ENCODE results near the gene STK39. TPM values are rescaled to one million over a fixed set of nuclear protein-coding genes. Genes with fewer than 3 reads are reported as not detected.

The STK39 gene
- total and polyA plus RNA-seq, 2 donors from 2014 or later = 15.9 to 27.1 TPM

- no peaks in the 10 kb centered on the region for H3K27me3 ChIP-seq (ENCODE audit: control insufficient read depth, insufficient read depth, low read length)
- DNase-seq (no peak), FAIRE-seq (no peak)
- no peak overlapping the region for H3K9ac ChIP-seq (ENCODE audit: low read length in 3 of 3)
- H3K9me3 ChIP-seq (ENCODE audit: control insufficient read depth in 2 of 3, insufficient read depth in 1 of 3, low read length in 3 of 3) = no peaks in the 10 kb centered on the region
- intact Hi-C loops (cut with DNase I) = no loop called here
- TF ChIP-seq, protein P1, sequence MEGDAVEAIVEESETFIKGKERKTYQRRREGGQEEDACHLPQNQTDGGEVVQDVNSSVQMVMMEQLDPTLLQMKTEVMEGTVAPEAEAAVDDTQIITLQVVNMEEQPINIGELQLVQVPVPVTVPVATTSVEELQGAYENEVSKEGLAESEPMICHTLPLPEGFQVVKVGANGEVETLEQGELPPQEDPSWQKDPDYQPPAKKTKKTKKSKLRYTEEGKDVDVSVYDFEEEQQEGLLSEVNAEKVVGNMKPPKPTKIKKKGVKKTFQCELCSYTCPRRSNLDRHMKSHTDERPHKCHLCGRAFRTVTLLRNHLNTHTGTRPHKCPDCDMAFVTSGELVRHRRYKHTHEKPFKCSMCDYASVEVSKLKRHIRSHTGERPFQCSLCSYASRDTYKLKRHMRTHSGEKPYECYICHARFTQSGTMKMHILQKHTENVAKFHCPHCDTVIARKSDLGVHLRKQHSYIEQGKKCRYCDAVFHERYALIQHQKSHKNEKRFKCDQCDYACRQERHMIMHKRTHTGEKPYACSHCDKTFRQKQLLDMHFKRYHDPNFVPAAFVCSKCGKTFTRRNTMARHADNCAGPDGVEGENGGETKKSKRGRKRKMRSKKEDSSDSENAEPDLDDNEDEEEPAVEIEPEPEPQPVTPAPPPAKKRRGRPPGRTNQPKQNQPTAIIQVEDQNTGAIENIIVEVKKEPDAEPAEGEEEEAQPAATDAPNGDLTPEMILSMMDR (IDR thresholded peaks at IDR 0.05; ENCODE audit: borderline replicate concordance, extremely low read depth, insufficient read depth) = no peak
- H3K4me3 ChIP-seq (ENCODE audit: low read length in 3 of 3) = no peak overlapping the region
- H3K27ac ChIP-seq (ENCODE audit: low read depth in 2 of 2, low read length in 2 of 2) = no peak overlapping the region
- no peaks in the 10 kb centered on the region for H3K36me3 ChIP-seq (ENCODE audit: control insufficient read depth in 2 of 3, insufficient read depth in 3 of 3, low read length in 3 of 3)
- no peaks in the 10 kb centered on the region for H3K4me1 ChIP-seq (ENCODE audit: control insufficient read depth in 2 of 3, insufficient read depth in 2 of 3, low read depth in 1 of 3, low read length in 3 of 3)
These were observed 315.2 kb downstream of the STK39 start for GRCh38 chr2:167932123-167932693.

DNA sequence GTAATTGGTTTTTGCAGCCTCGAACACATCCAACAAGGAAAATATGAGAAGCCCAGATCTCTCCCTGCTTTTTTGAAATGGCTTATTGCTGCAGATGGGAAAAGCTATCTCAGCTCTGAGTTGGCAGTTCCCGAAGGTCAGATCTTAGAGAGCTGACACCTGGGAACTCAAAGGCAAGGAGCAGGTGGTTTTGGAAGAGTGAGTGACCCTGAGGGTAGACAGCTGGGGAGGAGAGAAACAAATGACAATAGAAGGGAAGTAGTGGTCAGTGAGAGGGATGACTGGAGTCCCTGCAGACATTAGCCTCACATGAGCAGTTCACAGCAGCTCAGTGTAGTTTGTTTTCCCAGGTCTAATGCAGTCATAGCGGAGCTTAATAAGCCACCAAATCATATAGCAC is 317.9 kb downstream of the STK39 start:
- no peak overlapping the region for H3K4me3 ChIP-seq (ENCODE audit: low read length in 3 of 3)
- DNase-seq (peak in 2 of 5 donors; percentile 16 to 26), FAIRE-seq (no peak)
- no peak overlapping the region for H3K27ac ChIP-seq (ENCODE audit: low read depth in 2 of 2, low read length in 2 of 2)
- TF ChIP-seq, protein P1 (IDR thresholded peaks at IDR 0.05; ENCODE audit: borderline replicate concordance, extremely low read depth, insufficient read depth) = no peak
- H3K4me1 ChIP-seq (ENCODE audit: control insufficient read depth in 2 of 3, insufficient read depth in 2 of 3, low read depth in 1 of 3, low read length in 3 of 3) = no peaks in the 10 kb centered on the region
- no peaks in the 10 kb centered on the region for H3K36me3 ChIP-seq (ENCODE audit: control insufficient read depth in 2 of 3, insufficient read depth in 3 of 3, low read length in 3 of 3)
- intact Hi-C loops (cut with DNase I) = no loop called here
- no peaks in the 10 kb centered on the region for H3K9me3 ChIP-seq (ENCODE audit: control insufficient read depth in 2 of 3, insufficient read depth in 1 of 3, low read length in 3 of 3)
- H3K27me3 ChIP-seq (ENCODE audit: control insufficient read depth, insufficient read depth, low read length) = no peaks in the 10 kb centered on the region
- no peak overlapping the region for H3K9ac ChIP-seq (ENCODE audit: low read length in 3 of 3)

GRCh38 chr2:167928434-167928833 is 319.0 kb downstream of the STK39 start:
- H3K4me1 ChIP-seq (ENCODE audit: control insufficient read depth in 2 of 3, insufficient read depth in 2 of 3, low read depth in 1 of 3, low read length in 3 of 3) = no peaks in the 10 kb centered on the region
- H3K27me3 ChIP-seq (ENCODE audit: control insufficient read depth, insufficient read depth, low read length) = no peaks in the 10 kb centered on the region
- no peak overlapping the region for H3K9ac ChIP-seq (ENCODE audit: low read length in 3 of 3)
- FAIRE-seq (no peak), DNase-seq (no peak)
- no peak overlapping the region for H3K4me3 ChIP-seq (ENCODE audit: low read length in 3 of 3)
- intact Hi-C loops (cut with DNase I) = no loop called here
- no peaks in the 10 kb centered on the region for H3K36me3 ChIP-seq (ENCODE audit: control insufficient read depth in 2 of 3, insufficient read depth in 3 of 3, low read length in 3 of 3)
- TF ChIP-seq, protein P1 (IDR thresholded peaks at IDR 0.05; ENCODE audit: borderline replicate concordance, extremely low read depth, insufficient read depth) = no peak
- no peak overlapping the region for H3K27ac ChIP-seq (ENCODE audit: low read depth in 2 of 2, low read length in 2 of 2)
- no peaks in the 10 kb centered on the region for H3K9me3 ChIP-seq (ENCODE audit: control insufficient read depth in 2 of 3, insufficient read depth in 1 of 3, low read length in 3 of 3)

GRCh38 chr2:167925758-167926157 is 321.6 kb downstream of the STK39 start:
- intact Hi-C loops (cut with DNase I) = no loop called here
- H3K9ac ChIP-seq (ENCODE audit: low read length in 3 of 3) = no peak overlapping the region
- H3K4me3 ChIP-seq (ENCODE audit: low read length in 3 of 3) = no peak overlapping the region
- H3K27me3 ChIP-seq (ENCODE audit: control insufficient read depth, insufficient read depth, low read length) = no peaks in the 10 kb centered on the region
- no peaks in the 10 kb centered on the region for H3K9me3 ChIP-seq (ENCODE audit: control insufficient read depth in 2 of 3, insufficient read depth in 1 of 3, low read length in 3 of 3)
- TF ChIP-seq, protein P1 (IDR thresholded peaks at IDR 0.05; ENCODE audit: borderline replicate concordance, extremely low read depth, insufficient read depth) = no peak
- DNase-seq (no peak), FAIRE-seq (no peak)
- no peaks in the 10 kb centered on the region for H3K4me1 ChIP-seq (ENCODE audit: control insufficient read depth in 2 of 3, insufficient read depth in 2 of 3, low read depth in 1 of 3, low read length in 3 of 3)
- H3K27ac ChIP-seq (ENCODE audit: low read depth in 2 of 2, low read length in 2 of 2) = no peak overlapping the region
- H3K36me3 ChIP-seq (ENCODE audit: control insufficient read depth in 2 of 3, insufficient read depth in 3 of 3, low read length in 3 of 3) = no peaks in the 10 kb centered on the region

Data from kidney (tissue), 14 donors.